Activated T-helper 2 cell treated with anti-CD3 and anti-CD28 coated beads, Interferon-gamma antibody, Interleukin-2, Interleukin-4, amounts not matched to agents 10 μg/mL and 5 μg/mL and 100 μg/mL, durations not matched to agents 14 hours and 24 hours and 36 hours (primary cell): ENCODE results near the gene ETF1. TPM values are rescaled to one million over a fixed set of nuclear protein-coding genes. Genes with fewer than 3 reads are reported as not detected.
"Not testable (repeated sequence)": the region's sequence is repeated elsewhere in the genome, so short reads cannot be mapped to it uniquely, and the experiment has no call there.

Experiments used
- DNase-seq: peaks from one replicate; pipeline ENCODE4 v3.0.0; 2021; ENCODE audit warnings: low spot score
- H3K27ac Mint-ChIP-seq: one replicate; pipeline ENCODE4 v1.8.0; 2021; ENCODE audit warnings: mixed read lengths
- H3K27me3 Mint-ChIP-seq: one replicate; pipeline ENCODE4 v1.8.0; 2021; ENCODE audit warnings: low read depth, mixed read lengths
- H3K36me3 Mint-ChIP-seq: one replicate; pipeline ENCODE4 v1.8.0; 2021; ENCODE audit warnings: low read depth, mixed read lengths
- H3K4me1 Mint-ChIP-seq: one replicate; pipeline ENCODE4 v1.8.0; 2021; ENCODE audit warnings: low read depth, mixed read lengths
- H3K4me3 Mint-ChIP-seq: one replicate; pipeline ENCODE4 v1.8.0; 2021; ENCODE audit warnings: low read depth, mild to moderate bottlenecking, moderate library complexity, mixed read lengths
- H3K9me3 Mint-ChIP-seq: one replicate; pipeline ENCODE4 v1.8.0; 2021; ENCODE audit warnings: mixed read lengths
- intact Hi-C: fragments of 100-400 bp; cut with micrococcal nuclease; formaldehyde crosslinking; loops from one replicate; pipeline ENCODE4 v1.15.1; 2023
- total RNA-seq: library from RNA; stranded (reverse); gene quantifications from 2 replicates; pipeline ENCODE4 v1.2.3, GENCODE V29; 2022

ETF1 gene
- total RNA-seq, 1 donor from 2014 or later = 170 TPM

DNA sequence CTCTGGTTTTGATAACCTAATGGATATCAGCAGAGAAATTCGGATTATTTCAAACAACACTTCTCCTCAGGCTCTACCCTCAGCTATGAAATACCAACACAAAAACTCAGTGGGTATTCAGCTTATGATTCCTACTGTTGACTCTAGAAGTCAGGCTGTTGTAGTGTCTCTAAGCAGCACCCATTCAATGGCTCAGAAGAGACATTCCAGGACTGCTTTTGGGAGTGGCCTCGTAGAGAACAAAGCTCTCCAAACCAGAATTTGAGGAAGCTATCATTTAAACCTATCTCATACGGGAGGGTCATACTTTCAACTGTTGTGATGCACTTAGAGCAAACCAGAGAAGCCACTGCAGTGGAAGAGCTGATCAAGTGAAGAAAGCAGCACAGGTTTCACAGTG, 34.1 kb downstream of the ETF1 start:
- intact Hi-C loops = no loop called here
- H3K36me3 Mint-ChIP-seq = peaks cover 58% of the 10 kb centered on the region
- no peak for DNase-seq
- H3K27me3 Mint-ChIP-seq = no peaks in the 10 kb centered on the region
- H3K4me3 Mint-ChIP-seq = no peak overlapping the region
- no peak overlapping the region for H3K27ac Mint-ChIP-seq
- H3K9me3 Mint-ChIP-seq = no peaks in the 10 kb centered on the region
- H3K4me1 Mint-ChIP-seq = peaks cover 1% of the 10 kb centered on the region

DNA sequence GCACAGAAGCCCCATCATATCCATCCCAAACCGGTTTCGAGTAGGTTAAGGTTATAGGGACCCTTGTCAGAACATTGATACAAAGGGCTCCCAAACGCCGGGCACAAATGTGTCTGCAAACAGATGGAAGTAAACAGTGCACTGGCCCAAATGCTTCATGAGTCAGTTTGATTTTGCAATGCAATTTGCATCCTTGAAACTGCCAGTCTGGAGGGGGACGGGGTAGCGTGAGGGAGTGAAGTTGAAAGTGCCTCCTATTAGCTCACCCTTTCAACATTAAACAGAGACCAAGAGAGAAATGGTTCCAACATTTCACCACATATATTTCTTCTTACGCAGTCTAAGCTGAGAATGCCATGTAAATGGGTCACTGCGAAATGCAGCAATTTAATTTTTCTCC, 35.6 kb downstream of the ETF1 start:
- DNase-seq, H3K9me3 Mint-ChIP-seq, H3K27ac Mint-ChIP-seq, intact Hi-C loops, H3K4me3 Mint-ChIP-seq, H3K27me3 Mint-ChIP-seq, H3K4me1 Mint-ChIP-seq: not testable (repeated sequence)
- H3K36me3 Mint-ChIP-seq = peaks cover 47% of the 10 kb centered on the region

DNA sequence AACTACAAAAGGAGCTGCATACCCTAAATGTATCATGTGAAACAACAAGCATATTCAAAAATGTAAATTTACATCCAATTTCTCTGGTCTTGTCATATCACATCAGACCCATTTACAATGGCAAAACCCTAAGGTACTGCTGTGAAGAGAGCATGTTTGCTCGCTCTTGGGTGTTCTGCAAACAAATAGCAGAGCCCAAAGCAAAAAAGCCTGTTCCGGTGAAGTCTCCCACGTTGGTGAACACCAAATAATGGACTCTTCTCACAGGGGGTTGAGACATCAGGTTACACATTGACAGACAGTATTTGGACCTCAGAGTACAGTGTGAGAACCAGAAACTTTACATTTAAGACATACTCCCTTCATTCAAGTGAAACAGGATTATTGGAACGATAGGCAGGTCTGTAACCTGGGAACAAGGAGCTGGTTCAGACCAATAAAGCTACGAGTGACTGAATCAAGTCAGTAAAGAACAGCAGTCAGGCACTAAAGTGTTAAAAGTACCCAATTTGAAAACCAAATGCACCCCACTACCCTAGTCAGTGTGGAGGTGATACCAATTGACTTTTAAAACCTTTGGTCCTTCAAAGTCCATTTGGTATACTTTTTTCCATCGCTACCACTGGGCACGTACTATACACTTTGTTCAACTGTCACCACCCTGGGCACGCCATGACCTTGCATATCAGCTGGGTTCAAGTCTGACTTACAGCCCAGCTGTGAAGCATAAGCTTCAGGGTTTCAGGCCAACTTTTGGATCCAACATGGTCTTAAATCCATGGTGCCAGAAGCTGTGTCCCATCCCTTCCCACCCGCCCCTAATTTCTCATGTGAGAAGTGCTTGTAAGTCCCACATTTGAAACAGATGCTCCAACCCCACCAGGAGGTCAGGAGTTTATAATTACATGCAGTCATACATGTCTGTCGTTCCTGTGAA, 36.4 kb downstream of the ETF1 start:
- intact Hi-C loops = no loop called here
- H3K27me3 Mint-ChIP-seq = no peaks in the 10 kb centered on the region
- no peak for DNase-seq
- no peaks in the 10 kb centered on the region for H3K9me3 Mint-ChIP-seq
- no peak overlapping the region for H3K27ac Mint-ChIP-seq
- H3K4me1 Mint-ChIP-seq = peaks cover 4% of the 10 kb centered on the region
- no peak overlapping the region for H3K4me3 Mint-ChIP-seq
- peaks cover 43% of the 10 kb centered on the region for H3K36me3 Mint-ChIP-seq

DNA sequence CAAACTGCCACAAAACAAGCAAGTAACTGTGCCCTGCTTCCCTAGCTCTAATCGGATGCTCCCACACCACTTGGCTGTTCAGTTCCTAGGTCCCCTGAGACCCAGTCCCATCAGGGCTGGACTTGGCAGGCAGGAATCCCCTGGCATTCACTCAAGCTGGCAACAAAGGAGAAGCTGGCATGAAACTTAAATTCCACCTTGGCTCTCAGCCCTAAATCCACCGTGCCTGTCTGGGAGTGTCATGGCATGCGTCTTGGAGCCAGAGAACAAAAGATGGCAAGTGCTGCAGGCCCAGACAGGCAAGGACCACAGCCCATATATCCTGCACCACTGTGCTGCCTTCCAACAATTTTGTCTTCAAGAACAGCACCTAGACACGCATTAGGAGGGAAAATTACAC, 38.2 kb downstream of the ETF1 start:
- H3K9me3 Mint-ChIP-seq = no peaks in the 10 kb centered on the region
- H3K27me3 Mint-ChIP-seq = no peaks in the 10 kb centered on the region
- DNase-seq = no peak
- intact Hi-C loops = no loop called here
- H3K4me1 Mint-ChIP-seq = peaks cover 4% of the 10 kb centered on the region
- H3K27ac Mint-ChIP-seq = no peak overlapping the region
- no peak overlapping the region for H3K4me3 Mint-ChIP-seq
- H3K36me3 Mint-ChIP-seq = peaks cover 29% of the 10 kb centered on the region

DNA sequence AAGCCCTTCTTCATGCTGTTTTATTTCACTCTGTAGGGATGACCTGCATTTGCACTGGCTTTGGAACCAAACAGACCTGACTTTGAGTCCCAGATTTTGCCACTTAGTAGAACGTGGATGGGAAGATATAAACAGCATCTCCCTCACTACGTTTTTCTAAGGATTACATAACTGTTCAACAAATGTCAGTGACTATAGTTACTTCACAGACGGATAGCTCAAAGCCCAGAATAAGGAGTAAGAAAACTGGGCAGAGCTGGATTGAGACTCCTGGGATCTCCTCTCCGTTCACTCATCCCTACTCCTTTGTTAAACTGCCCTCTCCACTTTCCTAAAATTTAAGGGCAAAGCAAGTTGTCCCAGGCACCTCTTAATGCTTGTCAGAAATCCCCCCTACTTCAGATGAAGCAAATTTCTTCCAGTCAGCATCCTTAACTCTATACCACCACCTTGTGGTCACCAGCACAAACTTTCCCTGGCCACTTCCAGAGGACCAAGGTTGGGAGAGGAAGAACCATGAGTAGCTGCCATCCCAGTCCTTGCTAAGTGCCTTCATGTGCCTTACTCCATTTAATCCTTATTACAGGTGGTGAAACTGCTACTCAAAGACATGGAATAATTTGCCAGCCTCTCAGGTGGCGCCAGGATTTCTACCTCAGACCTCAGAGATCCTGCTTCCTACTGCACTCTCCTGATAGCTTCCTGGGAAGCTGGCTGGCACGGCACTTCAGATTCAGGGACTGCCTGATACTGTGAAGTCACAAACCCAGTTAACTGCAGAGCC, 39.4 kb downstream of the ETF1 start:
- H3K4me3 Mint-ChIP-seq = no peak overlapping the region
- no peak overlapping the region for H3K27ac Mint-ChIP-seq
- H3K36me3 Mint-ChIP-seq = peaks cover 21% of the 10 kb centered on the region
- peaks cover 3% of the 10 kb centered on the region for H3K4me1 Mint-ChIP-seq
- no peaks in the 10 kb centered on the region for H3K27me3 Mint-ChIP-seq
- no peak for DNase-seq
- H3K9me3 Mint-ChIP-seq = no peaks in the 10 kb centered on the region
- intact Hi-C loops = loop anchor here (1.0 kb wide), 1 partner anchor 53 kb away; no protein-coding TSS in a partner anchor

DNA sequence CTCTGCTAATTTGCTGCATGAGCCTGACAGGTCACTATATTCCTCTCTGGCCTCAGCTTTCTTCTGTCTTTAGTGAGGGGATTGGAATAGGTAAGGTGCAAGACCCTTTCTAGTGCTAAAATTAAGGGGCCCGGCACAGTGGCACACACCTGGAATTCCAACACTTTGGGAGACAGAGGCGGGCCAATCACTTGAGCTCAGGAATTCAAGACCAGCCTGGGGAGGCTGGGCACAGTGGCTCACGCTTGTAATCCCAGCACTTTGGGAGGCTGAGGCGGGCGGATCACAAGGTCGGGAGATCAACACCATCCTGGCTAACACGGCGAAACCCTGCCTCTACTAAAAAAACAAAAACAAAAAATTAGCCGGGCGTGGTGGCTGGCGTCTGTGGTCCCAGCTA, 40.5 kb downstream of the ETF1 start:
- DNase-seq = no peak
- Mint-ChIP-seq H3K36me3 (peaks cover 10% of the 10 kb centered on the region), H3K27me3 (no peaks in the 10 kb centered on the region), H3K4me1 (peaks cover 3% of the 10 kb centered on the region), H3K4me3 (no peak overlapping the region), H3K9me3 (no peaks in the 10 kb centered on the region), H3K27ac (no peak overlapping the region)
- intact Hi-C loops = no loop called here

DNA sequence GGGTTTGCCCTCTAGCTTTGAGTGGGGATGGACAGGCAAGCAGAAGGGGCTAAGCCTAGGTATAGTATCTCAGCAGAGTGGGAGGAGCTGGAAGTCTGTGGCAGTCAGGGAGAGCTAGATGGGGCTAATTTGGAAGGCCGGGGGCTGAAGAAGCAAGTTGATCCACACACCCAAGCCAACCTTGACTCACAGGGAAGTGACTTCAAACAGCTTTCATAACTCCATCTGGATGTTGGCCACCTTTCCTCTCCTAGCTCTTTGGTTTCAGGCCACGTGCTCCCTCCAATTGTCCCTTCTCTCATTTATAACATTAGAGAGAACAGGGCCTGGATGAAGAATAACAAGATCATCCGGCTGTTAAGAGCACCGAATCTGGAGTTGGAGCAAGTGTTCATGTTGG, 40.9 kb downstream of the ETF1 start:
- Mint-ChIP-seq H3K4me3 (no peak overlapping the region), H3K36me3 (peaks cover 6% of the 10 kb centered on the region), H3K27me3 (no peaks in the 10 kb centered on the region), H3K4me1 (peaks cover 3% of the 10 kb centered on the region), H3K9me3 (no peaks in the 10 kb centered on the region), H3K27ac (no peak overlapping the region)
- no peak for DNase-seq
- intact Hi-C loops = no loop called here

DNA sequence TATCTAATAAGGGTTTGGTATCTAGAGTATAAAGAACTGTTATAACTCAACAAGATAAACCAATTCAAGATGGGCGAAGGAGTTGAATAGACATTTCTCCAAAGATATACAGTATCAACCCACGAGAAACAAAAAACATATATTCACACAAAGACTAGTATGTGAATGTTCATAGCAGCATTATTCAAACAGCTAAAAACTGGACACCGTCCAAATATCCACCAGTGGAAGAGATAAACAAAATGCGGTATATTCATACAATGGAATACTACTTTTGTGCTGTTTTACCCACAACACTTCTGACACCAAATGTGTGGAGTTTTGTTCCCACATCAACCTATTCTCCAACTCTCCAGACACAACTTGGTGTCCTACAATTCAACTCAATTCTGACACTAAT, 44.7 kb downstream of the ETF1 start:
- H3K27ac Mint-ChIP-seq = no peak overlapping the region
- H3K36me3 Mint-ChIP-seq = no peaks in the 10 kb centered on the region
- H3K4me1 Mint-ChIP-seq = no peaks in the 10 kb centered on the region
- H3K9me3 Mint-ChIP-seq = no peaks in the 10 kb centered on the region
- no peak for DNase-seq
- intact Hi-C loops = loop anchor here (10.0 kb wide), 1 partner anchor 324 kb away; the partner anchor contains the start of genes BRD8 and KIF20A
- H3K27me3 Mint-ChIP-seq = no peaks in the 10 kb centered on the region
- no peak overlapping the region for H3K4me3 Mint-ChIP-seq

DNA sequence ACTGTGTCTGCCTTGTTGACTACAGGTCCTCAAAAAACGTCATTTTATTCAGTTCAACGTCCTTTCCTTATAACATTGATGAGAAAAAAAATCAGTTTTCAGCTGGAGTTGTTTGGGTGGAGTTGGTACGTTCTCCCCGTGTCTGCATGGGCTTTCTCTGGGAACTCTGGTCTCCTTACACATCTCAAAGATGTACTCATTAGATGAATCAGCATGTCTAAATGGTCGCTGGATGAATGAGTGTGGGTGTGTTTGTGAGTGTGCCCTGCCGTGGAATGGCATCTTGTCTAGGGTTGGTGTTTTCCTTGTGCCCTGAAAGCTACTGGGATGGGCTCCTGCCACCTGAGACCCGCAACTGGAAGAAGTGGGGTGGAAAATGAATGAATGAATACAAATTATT, 47.7 kb downstream of the ETF1 start:
- intact Hi-C loops = loop anchor here (10.0 kb wide), 1 partner anchor 321 kb away; the partner anchor contains the start of genes BRD8 and KIF20A
- DNase-seq = no peak
- Mint-ChIP-seq H3K9me3 (no peaks in the 10 kb centered on the region), H3K36me3 (no peaks in the 10 kb centered on the region), H3K4me3 (no peak overlapping the region), H3K27ac (no peak overlapping the region), H3K4me1 (peaks cover 12% of the 10 kb centered on the region), H3K27me3 (peaks cover 9% of the 10 kb centered on the region)

DNA sequence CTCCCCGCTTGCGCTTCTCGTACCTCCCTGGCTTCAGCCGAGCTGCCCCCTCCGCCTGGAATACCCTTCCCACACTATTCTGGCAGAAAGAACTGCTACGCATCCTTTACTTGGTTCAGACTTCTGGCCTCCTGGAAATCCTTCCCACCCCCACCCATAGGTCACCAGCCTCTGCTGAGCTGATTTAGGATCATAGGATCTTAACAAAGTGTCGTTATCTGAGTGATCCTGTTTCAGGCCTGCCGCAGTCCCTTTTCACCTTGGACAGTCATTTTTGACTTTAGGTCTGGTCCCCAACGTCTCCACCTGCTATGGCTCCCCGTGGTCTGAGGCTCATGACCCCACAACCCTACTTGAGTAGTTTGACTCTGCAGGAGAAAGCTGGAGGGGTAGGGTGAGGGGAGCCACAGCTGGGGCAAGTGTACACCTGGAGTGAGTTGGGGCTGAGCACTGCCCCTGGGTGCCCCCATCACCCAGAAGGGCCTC, 50.4 kb downstream of the ETF1 start:
- Mint-ChIP-seq H3K27ac (peak overlapping the region; percentile 69), H3K27me3 (peaks cover 21% of the 10 kb centered on the region), H3K4me1 (peaks cover 12% of the 10 kb centered on the region), H3K36me3 (no peaks in the 10 kb centered on the region), H3K9me3 (no peaks in the 10 kb centered on the region), H3K4me3 (peak overlapping the region; percentile 91)
- no peak for DNase-seq
- intact Hi-C loops = loop anchor here (1.0 to 10.0 kb wide), 3 partner anchors 27 to 318 kb away; partner anchors contain the start of genes BRD8, EGR1, ETF1 and KIF20A

DNA sequence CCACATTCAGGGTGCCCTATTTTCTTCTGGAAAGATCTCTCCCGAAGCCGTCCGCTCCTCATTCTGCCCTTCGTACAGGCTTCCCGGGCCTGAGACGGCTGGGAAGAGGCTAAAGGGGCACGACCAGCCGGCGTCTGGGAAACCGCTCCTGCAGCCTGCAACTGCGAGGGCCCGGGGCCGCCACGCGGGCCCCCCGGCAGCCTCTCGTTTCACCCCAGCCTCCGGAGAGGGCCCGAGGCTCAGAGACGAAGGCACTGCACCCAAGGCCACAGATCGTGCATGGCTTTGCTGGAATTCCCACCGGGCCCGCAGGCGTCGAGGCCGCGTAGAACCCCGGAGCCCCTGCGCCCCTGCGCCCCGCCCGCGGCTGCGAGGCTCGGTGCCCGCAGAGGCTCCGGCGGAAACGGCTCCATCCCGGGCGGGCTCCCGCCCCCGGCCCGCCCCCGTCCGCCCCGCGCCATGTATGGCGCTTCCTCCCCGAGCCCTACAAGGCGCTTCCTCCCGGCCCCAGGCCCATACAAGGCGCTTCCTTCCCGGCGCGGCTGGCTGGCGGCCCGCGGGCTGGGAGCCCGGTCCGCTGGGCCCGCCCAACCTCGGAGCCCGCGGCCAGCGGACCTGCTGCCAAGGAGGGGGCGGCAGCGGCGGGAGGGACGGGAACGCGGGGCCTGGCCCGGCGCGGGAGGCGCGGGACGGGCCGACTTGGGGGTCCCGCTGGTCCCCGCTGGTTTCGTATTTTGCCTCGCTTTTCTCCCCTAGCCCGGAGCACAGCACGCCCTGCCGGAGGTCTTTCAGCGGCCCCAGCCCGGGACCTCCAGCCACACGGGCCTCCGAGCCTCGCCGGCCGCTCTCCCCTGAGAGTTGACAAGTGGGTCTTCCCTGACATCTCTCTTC, 51.1 kb downstream of the ETF1 start:
- H3K9me3 Mint-ChIP-seq = no peaks in the 10 kb centered on the region
- H3K4me1 Mint-ChIP-seq = peaks cover 14% of the 10 kb centered on the region
- H3K27ac Mint-ChIP-seq = no peak overlapping the region
- intact Hi-C loops = loop anchor here (1.0 to 10.0 kb wide), 3 partner anchors 27 to 317 kb away; partner anchors contain the start of genes BRD8, EGR1, ETF1 and KIF20A
- peak overlapping the region; percentile 91 for H3K4me3 Mint-ChIP-seq
- DNase-seq = peak; percentile 81
- H3K36me3 Mint-ChIP-seq = no peaks in the 10 kb centered on the region
- H3K27me3 Mint-ChIP-seq = peaks cover 21% of the 10 kb centered on the region

DNA sequence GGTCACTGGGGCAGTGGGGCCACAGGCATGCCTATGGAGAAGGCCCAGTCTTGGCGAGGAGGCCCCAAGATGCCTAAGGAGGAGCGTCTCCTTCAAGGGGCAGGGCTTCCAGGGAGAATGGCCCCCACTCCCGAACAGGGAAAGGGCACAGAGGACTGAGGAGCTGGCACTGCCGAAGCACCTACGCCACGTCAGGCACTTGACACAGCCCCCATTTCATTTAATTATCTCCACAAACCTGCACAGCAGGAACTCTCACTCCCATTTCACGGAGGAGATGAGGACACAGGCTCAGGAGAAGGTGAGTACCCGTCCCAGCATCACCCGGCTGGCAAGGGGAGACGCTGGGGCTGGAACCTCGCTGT, 51.8 kb downstream of the ETF1 start:
- peaks cover 21% of the 10 kb centered on the region for H3K27me3 Mint-ChIP-seq
- intact Hi-C loops = loop anchor here (10.0 kb wide), 1 partner anchor 316 kb away; the partner anchor contains the start of genes BRD8 and KIF20A
- H3K9me3 Mint-ChIP-seq = no peaks in the 10 kb centered on the region
- H3K36me3 Mint-ChIP-seq = no peaks in the 10 kb centered on the region
- peaks cover 14% of the 10 kb centered on the region for H3K4me1 Mint-ChIP-seq
- DNase-seq = no peak
- no peak overlapping the region for H3K27ac Mint-ChIP-seq
- peak overlapping the region; percentile 37 for H3K4me3 Mint-ChIP-seq
